Sigmoid colon (tissue), 4 donors: Measurements from ENCODE around the gene AATF.

ENCODE experiments used
- EP300 ChIP-seq, 4 donors: sonication (generic); formaldehyde crosslinking; IDR thresholded peaks; one replicate each; pipeline ENCODE4 v1.6.1; 2017; ENCODE audit warnings: antibody characterized with exemption in 4 of 4
- POLR2AphosphoS5 ChIP-seq, 4 donors: sonication (generic); formaldehyde crosslinking; IDR thresholded peaks; one replicate each; pipeline ENCODE4 v1.6.1; 2017; ENCODE audit warnings: antibody characterized with exemption in 4 of 4

DNA sequence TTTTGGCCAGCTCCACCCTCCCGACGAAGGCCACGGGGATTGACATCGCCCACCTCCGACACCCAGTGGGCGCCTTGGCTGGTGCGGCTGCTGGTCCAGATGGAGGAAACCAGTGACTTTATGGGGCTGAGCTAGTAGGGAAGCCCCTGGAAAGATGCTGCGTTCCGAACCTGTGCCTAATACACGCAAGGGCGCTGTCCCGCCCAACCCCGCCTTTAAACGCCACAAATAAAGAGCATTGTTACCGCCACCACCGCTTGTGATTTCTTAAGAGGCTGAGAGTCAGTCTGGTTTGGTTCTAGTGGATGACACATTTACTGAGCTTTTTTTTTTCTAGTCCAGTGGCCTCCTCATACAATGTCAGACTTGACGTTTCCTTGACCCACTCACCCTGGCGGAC lies 107.9 kb downstream of the AATF start:
- TF ChIP-seq EP300 (IDR thresholded peaks at IDR 0.05) (no peak), POLR2AphosphoS5 (IDR thresholded peaks at IDR 0.05) (no peak)
